ENCODE measurements around the gene ENGASE. TPM values are rescaled to one million over a fixed set of nuclear protein-coding genes. Genes with fewer than 3 reads are reported as not detected.

Gene ENGASE
- total RNA-seq, 4 donors from 2014 or later, result 8.3 to 46.5 (median 16.2) TPM

DNA sequence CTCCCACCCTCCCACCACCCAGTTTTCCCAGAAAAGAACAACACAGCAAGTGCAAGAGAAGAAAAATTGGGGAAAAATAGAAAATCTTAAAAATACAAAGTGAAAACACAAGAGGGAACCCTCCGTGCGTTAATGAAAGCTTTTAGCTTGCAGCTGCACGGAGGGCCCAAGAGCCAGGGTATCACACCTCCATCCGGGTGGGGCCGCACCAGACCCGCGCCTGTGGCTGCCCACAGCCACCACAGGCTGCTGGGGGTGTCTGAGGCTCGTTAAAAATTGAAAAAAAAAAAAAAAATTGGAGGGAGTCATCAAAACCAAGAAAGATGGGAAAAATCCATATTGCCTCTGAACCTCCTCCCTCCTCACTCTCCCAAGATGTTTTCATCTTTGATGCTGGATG lies 18.6 kb downstream of the ENGASE start:
- peaks cover 0 to 4% of the 10 kb centered on the region in 2 donors for H3K36me3 ChIP-seq
- H3K27ac ChIP-seq, result no peak overlapping the region
- H3K9me3 ChIP-seq, result no peaks in the 10 kb centered on the region
- WGBS, 2 donors (ENCODE audit: low coverage in 1 of 2), result 49 to 57% methylated on average over 6 to 8 of the region's 8 CpGs
- no peak overlapping the region for H3K4me3 ChIP-seq
- peaks cover 0 to 20% (median 0%) of the 10 kb centered on the region in 3 donors for H3K4me1 ChIP-seq
- H3K27me3 ChIP-seq, result peaks cover 86% of the 10 kb centered on the region
- ATAC-seq, result no peak
- TF ChIP-seq EP300 (IDR thresholded peaks at IDR 0.05) (no peak), POLR2AphosphoS5 (IDR thresholded peaks at IDR 0.05) (no peak), POLR2A (IDR thresholded peaks at IDR 0.05) (no peak)
- TF ChIP-seq, protein P1, sequence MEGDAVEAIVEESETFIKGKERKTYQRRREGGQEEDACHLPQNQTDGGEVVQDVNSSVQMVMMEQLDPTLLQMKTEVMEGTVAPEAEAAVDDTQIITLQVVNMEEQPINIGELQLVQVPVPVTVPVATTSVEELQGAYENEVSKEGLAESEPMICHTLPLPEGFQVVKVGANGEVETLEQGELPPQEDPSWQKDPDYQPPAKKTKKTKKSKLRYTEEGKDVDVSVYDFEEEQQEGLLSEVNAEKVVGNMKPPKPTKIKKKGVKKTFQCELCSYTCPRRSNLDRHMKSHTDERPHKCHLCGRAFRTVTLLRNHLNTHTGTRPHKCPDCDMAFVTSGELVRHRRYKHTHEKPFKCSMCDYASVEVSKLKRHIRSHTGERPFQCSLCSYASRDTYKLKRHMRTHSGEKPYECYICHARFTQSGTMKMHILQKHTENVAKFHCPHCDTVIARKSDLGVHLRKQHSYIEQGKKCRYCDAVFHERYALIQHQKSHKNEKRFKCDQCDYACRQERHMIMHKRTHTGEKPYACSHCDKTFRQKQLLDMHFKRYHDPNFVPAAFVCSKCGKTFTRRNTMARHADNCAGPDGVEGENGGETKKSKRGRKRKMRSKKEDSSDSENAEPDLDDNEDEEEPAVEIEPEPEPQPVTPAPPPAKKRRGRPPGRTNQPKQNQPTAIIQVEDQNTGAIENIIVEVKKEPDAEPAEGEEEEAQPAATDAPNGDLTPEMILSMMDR (IDR thresholded peaks at IDR 0.05), result no peak

DNA sequence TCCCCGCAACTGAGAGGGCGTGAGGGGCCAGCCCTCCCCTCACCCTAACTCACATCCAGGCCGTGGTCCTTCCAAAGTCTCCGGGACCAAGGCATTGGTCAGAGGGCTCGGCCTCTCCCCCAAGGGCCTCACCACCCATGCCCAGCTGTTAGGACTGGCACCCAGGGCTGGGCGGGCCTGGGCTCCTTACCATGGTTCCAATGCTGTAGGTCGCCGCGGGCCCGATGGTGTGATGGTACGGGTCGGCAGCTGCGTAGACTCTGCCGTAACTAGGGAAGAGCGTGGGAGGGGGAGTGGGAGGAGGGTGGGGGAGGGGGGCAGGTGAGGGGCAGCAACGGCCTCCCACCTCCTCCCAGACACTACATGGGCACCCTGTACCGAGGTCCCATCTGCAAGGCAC lies 19.6 kb downstream of the ENGASE start:
- WGBS, 2 donors (ENCODE audit: low coverage in 1 of 2), result 80% methylated on average over 5 of the region's 17 CpGs; no CpG with 5 or more reads in 1 of the 2 donors
- ATAC-seq, result no peak
- H3K27me3 ChIP-seq, result peaks cover 96% of the 10 kb centered on the region
- no peak overlapping the region for H3K27ac ChIP-seq
- no peaks in the 10 kb centered on the region for H3K36me3 ChIP-seq
- no peaks in the 10 kb centered on the region for H3K9me3 ChIP-seq
- peaks cover 0 to 20% (median 0%) of the 10 kb centered on the region in 3 donors for H3K4me1 ChIP-seq
- no peak for TF ChIP-seq EP300 (IDR thresholded peaks at IDR 0.05)
- TF ChIP-seq, protein P1 (IDR thresholded peaks at IDR 0.05), result no peak
- no peak for TF ChIP-seq POLR2A (IDR thresholded peaks at IDR 0.05)
- no peak for TF ChIP-seq POLR2AphosphoS5 (IDR thresholded peaks at IDR 0.05)
- no peak overlapping the region for H3K4me3 ChIP-seq

DNA sequence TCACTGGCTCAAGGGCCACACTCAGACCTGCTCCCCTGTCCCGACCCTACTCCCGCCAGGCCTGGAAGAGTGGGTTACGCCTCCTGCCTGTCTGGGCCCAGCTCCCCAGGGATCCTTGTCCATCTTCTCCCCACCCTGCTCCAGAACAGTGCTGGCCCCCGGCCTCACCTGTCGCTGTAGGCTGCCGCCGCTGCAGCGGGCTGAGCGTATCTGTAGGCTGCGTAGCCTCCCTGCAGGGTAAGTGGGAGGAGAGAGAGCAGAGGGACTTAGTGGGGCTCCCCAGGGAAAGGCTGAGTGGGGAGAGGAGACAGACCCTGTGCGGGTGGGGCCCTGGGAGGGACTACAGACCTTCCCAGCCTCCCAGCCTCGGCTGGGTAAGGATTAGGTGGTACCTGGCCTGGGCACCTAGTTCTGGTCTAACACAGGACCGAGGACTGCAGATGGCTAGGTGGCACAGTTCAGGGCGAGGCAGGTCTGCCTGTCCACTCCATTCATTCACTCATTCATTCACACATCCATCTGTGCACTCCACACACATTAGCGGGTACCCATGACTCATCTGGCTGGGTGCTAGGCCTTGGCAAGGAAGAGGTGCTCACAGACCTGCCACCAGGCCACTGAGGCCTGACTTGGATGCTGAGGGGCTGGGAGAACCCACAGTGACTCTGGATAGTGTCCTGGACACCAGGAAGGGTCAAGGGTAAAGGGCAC lies 20.9 kb downstream of the ENGASE start:
- TF ChIP-seq POLR2AphosphoS5 (IDR thresholded peaks at IDR 0.05) (no peak), EP300 (IDR thresholded peaks at IDR 0.05) (no peak), POLR2A (IDR thresholded peaks at IDR 0.05) (no peak)
- TF ChIP-seq, protein P1 (IDR thresholded peaks at IDR 0.05), result no peak
- Histone ChIP-seq H3K27ac (no peak overlapping the region), H3K4me3 (no peak overlapping the region), H3K4me1 (peaks cover 0 to 14% (median 0%) of the 10 kb centered on the region in 3 donors), H3K36me3 (no peaks in the 10 kb centered on the region), H3K9me3 (no peaks in the 10 kb centered on the region), H3K27me3 (peaks cover 100% of the 10 kb centered on the region)
- no peak for ATAC-seq
- 80% methylated on average over 2 of the region's 15 CpGs; no CpG with 5 or more reads in 1 of the 2 donors for WGBS, 2 donors (ENCODE audit: low coverage in 1 of 2)

DNA sequence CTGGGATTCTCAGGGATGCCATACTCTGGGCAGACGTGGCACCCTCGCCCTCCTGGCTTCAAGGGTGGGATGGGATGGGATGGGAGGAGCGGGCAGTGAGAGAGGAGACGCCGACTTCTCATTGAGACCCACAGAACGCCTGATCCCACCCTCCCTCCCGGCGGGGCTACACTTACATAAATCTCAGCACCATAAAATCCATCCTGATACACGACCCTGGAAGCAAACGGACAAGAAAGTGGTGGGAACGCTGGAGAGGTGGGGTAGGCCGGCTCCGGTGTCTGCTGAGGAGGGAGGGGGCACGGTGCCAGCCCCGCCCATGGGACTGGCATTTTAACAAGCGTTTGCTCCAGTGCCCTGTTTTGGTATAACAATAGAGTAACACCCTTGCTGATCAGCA lies 21.9 kb downstream of the ENGASE start:
- no CpG with 5 or more reads among the region's 16 CpGs for WGBS, 2 donors (ENCODE audit: low coverage in 1 of 2)
- no peak overlapping the region for H3K4me3 ChIP-seq
- ATAC-seq, result no peak
- no peaks in the 10 kb centered on the region for H3K9me3 ChIP-seq
- TF ChIP-seq POLR2AphosphoS5 (IDR thresholded peaks at IDR 0.05) (no peak), EP300 (IDR thresholded peaks at IDR 0.05) (no peak), POLR2A (IDR thresholded peaks at IDR 0.05) (no peak)
- TF ChIP-seq, protein P1 (IDR thresholded peaks at IDR 0.05), result no peak
- H3K27me3 ChIP-seq, result peaks cover 100% of the 10 kb centered on the region
- peaks cover 0 to 8% (median 0%) of the 10 kb centered on the region in 3 donors for H3K4me1 ChIP-seq
- no peaks in the 10 kb centered on the region for H3K36me3 ChIP-seq
- no peak overlapping the region for H3K27ac ChIP-seq
